Osteoblast (primary cell): ENCODE data around the gene VIPR2. TPM values are rescaled to one million over a fixed set of nuclear protein-coding genes. Genes with fewer than 3 reads are reported as not detected.

Experiments used
- DNase-seq: peaks from one replicate; pipeline ENCODE4 v3.0.0; 2011; ENCODE audit warnings: low spot score, mixed read lengths; ENCODE audit not compliant: insufficient read length; ENCODE audit errors: missing footprints
- H2AFZ ChIP-seq: 2 replicates; pipeline ENCODE4 v1.6.0; 2011; ENCODE audit warnings: mild to moderate bottlenecking, low read length
- H3K27ac ChIP-seq: 2 replicates; pipeline ENCODE4 v1.5.1; 2011; ENCODE audit warnings: mild to moderate bottlenecking, low read depth, low read length, moderate library complexity
- H3K27me3 ChIP-seq: 2 replicates; pipeline ENCODE4 v1.6.0; 2012; ENCODE audit warnings: mild to moderate bottlenecking, control low read depth, inconsistent platforms, low read length, moderate library complexity; ENCODE audit not compliant: insufficient read depth
- H3K36me3 ChIP-seq: 2 replicates; pipeline ENCODE4 v1.5.1; 2011; ENCODE audit warnings: mild to moderate bottlenecking, low read length, control low read depth, moderate library complexity; ENCODE audit not compliant: insufficient read depth
- H3K4me1 ChIP-seq: 2 replicates; pipeline ENCODE4 v1.5.1; 2011; ENCODE audit warnings: mild to moderate bottlenecking, low read length, control low read depth, moderate library complexity; ENCODE audit not compliant: insufficient read depth
- H3K4me2 ChIP-seq: 2 replicates; pipeline ENCODE4 v1.6.0; 2011; ENCODE audit warnings: mild to moderate bottlenecking, low read length; ENCODE audit not compliant: insufficient read depth
- H3K4me3 ChIP-seq: fragments of 200-600 bp; sonication (generic); 3 replicates; pipeline ENCODE4 v1.5.1; 2012; ENCODE audit warnings: mild to moderate bottlenecking, low read length, inconsistent platforms; ENCODE audit not compliant: insufficient read depth
- H3K79me2 ChIP-seq: 2 replicates; pipeline ENCODE4 v1.6.0; 2012; ENCODE audit warnings: mild to moderate bottlenecking, low read length, control low read depth, inconsistent platforms; ENCODE audit not compliant: insufficient read depth
- H3K9me3 ChIP-seq: 2 replicates; pipeline ENCODE4 v1.5.1; 2011; ENCODE audit warnings: low read depth, low read length, control low read depth
- H4K20me1 ChIP-seq: 2 replicates; pipeline ENCODE4 v1.6.0; 2012; ENCODE audit warnings: mild to moderate bottlenecking, low read length, control low read depth; ENCODE audit not compliant: insufficient read depth
- CTCF ChIP-seq: IDR thresholded peaks from 2 replicates; pipeline ENCODE4 v1.5.1; 2011; ENCODE audit warnings: mild to moderate bottlenecking, low read depth, low read length, moderate library complexity; ENCODE audit errors: extremely low read depth
- total RNA-seq: library from RNA; depleted of rRNA; stranded (reverse); fragments of >200 nt; gene quantifications from 2 replicates; pipeline ENCODE4 v1.2.3, GENCODE V29; 2012

The VIPR2 gene
- total RNA-seq, 1 donor = not detected

GRCh38 chr7:159191236-159191635 is 46.6 kb upstream of the VIPR2 start:
- Histone ChIP-seq H3K4me1 (no peaks in the 10 kb centered on the region), H2AFZ (no peak overlapping the region), H3K9me3 (no peaks in the 10 kb centered on the region), H3K27me3 (no peaks in the 10 kb centered on the region), H3K27ac (no peak overlapping the region), H3K4me2 (no peak overlapping the region), H3K4me3 (no peak overlapping the region), H3K36me3 (no peaks in the 10 kb centered on the region), H3K79me2 (no peaks in the 10 kb centered on the region), H4K20me1 (no peaks in the 10 kb centered on the region)
- TF ChIP-seq CTCF = no peak
- DNase-seq = no peak

GRCh38 chr7:159188011-159188410 is 43.3 kb upstream of the VIPR2 start:
- H3K27ac ChIP-seq = no peak overlapping the region
- no peak overlapping the region for H3K4me2 ChIP-seq

DNA sequence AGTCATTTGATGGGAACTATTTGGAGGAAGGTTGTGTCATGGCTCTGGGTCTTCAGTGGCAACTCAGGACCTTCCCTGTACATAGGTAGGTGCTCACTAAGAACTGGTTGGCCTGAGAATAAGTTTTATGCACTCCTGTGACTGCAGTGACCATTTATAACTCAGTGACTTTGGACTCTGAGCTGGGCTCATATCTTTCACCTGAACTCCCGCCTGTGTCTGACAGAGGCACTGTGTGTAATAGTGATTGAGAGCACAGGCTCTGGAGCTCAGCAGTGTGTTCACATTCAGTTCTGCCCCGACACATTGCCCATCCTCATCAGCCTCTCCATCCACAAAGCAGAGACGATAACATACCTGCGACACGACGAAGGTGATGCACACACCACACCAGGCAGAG is 34.6 kb upstream of the VIPR2 start:
- no peaks in the 10 kb centered on the region for H3K36me3 ChIP-seq
- TF ChIP-seq CTCF = no peak
- no peaks in the 10 kb centered on the region for H3K4me1 ChIP-seq
- no peak overlapping the region for H3K27ac ChIP-seq
- H3K4me2 ChIP-seq = no peak overlapping the region
- H3K27me3 ChIP-seq = no peaks in the 10 kb centered on the region
- no peaks in the 10 kb centered on the region for H4K20me1 ChIP-seq
- no peaks in the 10 kb centered on the region for H3K79me2 ChIP-seq
- no peaks in the 10 kb centered on the region for H3K9me3 ChIP-seq
- no peak for DNase-seq
- H2AFZ ChIP-seq = no peak overlapping the region
- no peak overlapping the region for H3K4me3 ChIP-seq

More at GRCh38 chr7:159188011-159188410, 43.3 kb upstream of the VIPR2 start:
- Histone ChIP-seq H4K20me1 (no peaks in the 10 kb centered on the region), H3K36me3 (no peaks in the 10 kb centered on the region), H3K79me2 (no peaks in the 10 kb centered on the region), H3K4me3 (no peak overlapping the region), H2AFZ (no peak overlapping the region), H3K27me3 (no peaks in the 10 kb centered on the region), H3K4me1 (no peaks in the 10 kb centered on the region), H3K9me3 (no peaks in the 10 kb centered on the region)
- DNase-seq = no peak
- no peak for TF ChIP-seq CTCF

DNA sequence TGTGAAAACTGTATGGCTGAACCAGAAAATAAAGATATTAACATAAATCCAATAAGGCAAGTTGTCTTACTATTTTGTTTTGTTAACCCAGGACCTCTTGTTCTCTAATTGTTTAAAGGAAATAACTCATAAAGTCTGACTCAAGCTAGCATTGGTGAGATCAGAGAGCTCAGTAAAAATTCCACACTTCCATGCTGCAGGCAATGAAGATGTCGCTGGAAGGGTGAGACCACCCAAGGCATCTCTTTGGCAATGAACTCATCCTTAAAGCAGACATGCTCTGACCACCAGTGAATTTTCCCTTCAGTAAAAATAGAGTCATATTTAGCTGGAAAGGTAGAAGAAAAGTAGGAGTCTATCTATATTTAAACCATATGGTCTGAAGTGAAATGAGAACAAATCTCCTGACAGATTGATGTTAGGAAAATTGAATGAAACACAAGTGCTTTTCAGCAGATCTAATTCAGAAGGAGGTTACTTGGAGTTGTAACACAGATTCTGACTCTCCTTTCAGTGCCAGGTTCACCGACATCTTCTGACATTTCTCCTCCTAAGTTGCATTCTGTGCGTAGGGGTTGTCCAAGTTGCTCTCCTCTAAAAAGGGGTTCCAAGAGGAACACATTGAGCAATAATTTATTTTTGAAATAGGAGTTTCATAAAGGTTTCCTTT is 32.8 kb upstream of the VIPR2 start:
- Histone ChIP-seq H3K27me3 (no peaks in the 10 kb centered on the region), H3K4me1 (no peaks in the 10 kb centered on the region), H3K4me2 (no peak overlapping the region), H3K9me3 (no peaks in the 10 kb centered on the region), H3K4me3 (no peak overlapping the region), H4K20me1 (no peaks in the 10 kb centered on the region), H3K36me3 (no peaks in the 10 kb centered on the region), H3K79me2 (no peaks in the 10 kb centered on the region), H2AFZ (no peak overlapping the region), H3K27ac (no peak overlapping the region)
- no peak for DNase-seq
- TF ChIP-seq CTCF = no peak
